OCI-LY7 (cell line): ENCODE data around the gene SLC39A13. TPM values are rescaled to one million over a fixed set of nuclear protein-coding genes. Genes with fewer than 3 reads are reported as not detected.

Source experiments
- BruUV-seq: library from RNA; stranded (reverse); fragments of 400-500 nt; replicated peaks from 2 replicates; lab custom pipeline; 2021; lab: Mats Ljungman, UMichigan
- CTCF ChIA-PET: fragments of 300-600 bp; sonication (Branson Sonifier 250); formaldehyde crosslinking; loops from one replicate; lab custom pipeline; 2022; ENCODE audit warnings: antibody characterized with exemption; ENCODE audit not compliant: unreplicated experiment; lab: Charles Lee
- POLR2A ChIA-PET: fragments of 300-600 bp; sonication (Branson Sonifier 250); formaldehyde crosslinking; loops from one replicate; lab custom pipeline; 2022; ENCODE audit warnings: antibody characterized with exemption; lab: Charles Lee
- DNase-seq: peaks from one replicate; pipeline ENCODE4 v3.0.0-alpha.2; 2015; ENCODE audit warnings: low spot score
- H2AFZ ChIP-seq: fragments of 200-600 bp; sonication (generic), shearing (Covaris generic); 2 replicates; pipeline ENCODE4 v1.6.1; 2014; ENCODE audit warnings: mild to moderate bottlenecking, antibody characterized with exemption, low read length, moderate library complexity
- H3K27ac ChIP-seq: fragments of 200-600 bp; sonication (generic); 2 replicates; pipeline ENCODE4 v1.5.1; 2014; ENCODE audit warnings: mixed run types, low read depth, mild to moderate bottlenecking, moderate library complexity, low read length, inconsistent platforms; ENCODE audit not compliant: poor library complexity, severe bottlenecking
- H3K36me3 ChIP-seq: fragments of 200-600 bp; sonication (generic); 2 replicates; pipeline ENCODE4 v1.6.1; 2014; ENCODE audit warnings: mild to moderate bottlenecking, antibody characterized with exemption, low read length, moderate library complexity, mixed read lengths; ENCODE audit not compliant: insufficient read depth
- H3K4me1 ChIP-seq: fragments of 200-600 bp; sonication (generic); 2 replicates; pipeline ENCODE4 v1.5.1; 2014; ENCODE audit warnings: mild to moderate bottlenecking, low read length; ENCODE audit not compliant: insufficient read depth, poor library complexity, severe bottlenecking
- H3K4me2 ChIP-seq: fragments of 200-600 bp; sonication (generic); 2 replicates; pipeline ENCODE4 v1.6.1; 2014; ENCODE audit warnings: mild to moderate bottlenecking, low read length
- H3K4me3 ChIP-seq: fragments of 200-600 bp; sonication (generic); 2 replicates; pipeline ENCODE4 v1.5.1; 2014; ENCODE audit warnings: mild to moderate bottlenecking, low read depth, low read length; ENCODE audit not compliant: poor library complexity, severe bottlenecking
- H3K79me2 ChIP-seq: fragments of 200-600 bp; sonication (generic); 2 replicates; pipeline ENCODE4 v1.6.1; 2016; ENCODE audit warnings: low read depth, mild to moderate bottlenecking, low read length, moderate library complexity, mixed read lengths; ENCODE audit not compliant: insufficient read depth
- H3K9me2 ChIP-seq: fragments of 200-600 bp; sonication (generic); 2 replicates; pipeline ENCODE4 v1.6.1; 2016; ENCODE audit warnings: mild to moderate bottlenecking, low read length, mixed read lengths; ENCODE audit not compliant: insufficient read depth
- H3K9me3 ChIP-seq: fragments of 200-600 bp; sonication (generic); 2 replicates; pipeline ENCODE4 v1.6.1; 2014; ENCODE audit warnings: mild to moderate bottlenecking, mixed run types, low read length, mixed read lengths
- H4K20me1 ChIP-seq: fragments of 200-600 bp; sonication (generic); 2 replicates; pipeline ENCODE4 v1.6.1; 2014; ENCODE audit warnings: mild to moderate bottlenecking, antibody characterized with exemption, low read length, moderate library complexity, mixed read lengths; ENCODE audit not compliant: insufficient read depth
- CTCF ChIP-seq: fragments of 200-600 bp; sonication (generic); conservative IDR thresholded peaks from 2 replicates; pipeline ENCODE4 v1.5.1; 2014; ENCODE audit warnings: mild to moderate bottlenecking, antibody characterized with exemption, low read length, moderate library complexity, mixed read lengths
- EZH2phosphoT487 ChIP-seq: fragments of 200-600 bp; sonication (generic); IDR thresholded peaks from 2 replicates; pipeline ENCODE4 v1.6.1; 2018; ENCODE audit warnings: low read depth, borderline replicate concordance, mild to moderate bottlenecking, mixed run types, antibody characterized with exemption, low read length, moderate library complexity, mixed read lengths
- intact Hi-C: fragments of 100-400 bp; cut with micrococcal nuclease; formaldehyde crosslinking; loops from one replicate; pipeline ENCODE4 v1.10.0; 2022; ENCODE audit not compliant: unreplicated experiment
- total RNA-seq, 2 experiments: library from RNA; depleted of rRNA in 1 of 2; stranded (reverse); fragments of >200 nt in 1 of 2; shearing (Covaris generic) in 1 of 2; gene quantifications; 2 replicates each; pipeline ENCODE4 v1.2.3, GENCODE V29; 2014 to 2022

The SLC39A13 gene
- total RNA-seq, 2 experiments from 2014 or later, result 30.5 to 31.8 TPM

- TF ChIP-seq CTCF (no peak), EZH2phosphoT487 (no peak)
- ChIA-PET POLR2A (interaction anchor here (0.6 kb wide), 1 partner anchor 141 kb away, joined by 3 read pairs; no protein-coding TSS in a partner anchor), CTCF (no interaction called here)
- Histone ChIP-seq H3K36me3 (peaks cover 32% of the 10 kb centered on the region), H2AFZ (no peak overlapping the region), H4K20me1 (no peaks in the 10 kb centered on the region), H3K79me2 (no peaks in the 10 kb centered on the region), H3K4me3 (no peak overlapping the region), H3K9me3 (no peaks in the 10 kb centered on the region), H3K9me2 (no peaks in the 10 kb centered on the region), H3K4me1 (no peaks in the 10 kb centered on the region), H3K4me2 (no peak overlapping the region), H3K27ac (no peak overlapping the region)
- no peak for DNase-seq
- BruUV-seq, result no TSS peak
- intact Hi-C loops, result no loop called here
Measured at GRCh38 chr11:47359162-47359561, 49.2 kb upstream of the SLC39A13 start.

GRCh38 chr11:47359586-47359985 is 48.8 kb upstream of the SLC39A13 start:
- Histone ChIP-seq H3K4me3 (no peak overlapping the region), H3K36me3 (peaks cover 34% of the 10 kb centered on the region), H2AFZ (no peak overlapping the region), H3K27ac (no peak overlapping the region), H3K9me3 (no peaks in the 10 kb centered on the region), H3K4me2 (no peak overlapping the region), H3K4me1 (no peaks in the 10 kb centered on the region), H3K9me2 (no peaks in the 10 kb centered on the region), H3K79me2 (no peaks in the 10 kb centered on the region), H4K20me1 (no peaks in the 10 kb centered on the region)
- TF ChIP-seq EZH2phosphoT487, result no peak
- TF ChIP-seq CTCF, result no peak
- BruUV-seq, result no TSS peak
- ChIA-PET POLR2A (interaction anchor here (0.6 kb wide), 1 partner anchor 142 kb away, joined by 3 read pairs; no protein-coding TSS in a partner anchor), CTCF (no interaction called here)
- intact Hi-C loops, result no loop called here
- no peak for DNase-seq

- Histone ChIP-seq H3K36me3 (peaks cover 38% of the 10 kb centered on the region), H3K9me2 (no peaks in the 10 kb centered on the region), H3K9me3 (no peaks in the 10 kb centered on the region), H3K4me2 (no peak overlapping the region), H4K20me1 (no peaks in the 10 kb centered on the region), H3K4me1 (no peaks in the 10 kb centered on the region), H3K27ac (no peak overlapping the region), H3K79me2 (0 out of 2 replicates have a peak, but pooled peaks cover 3% of the 10 kb centered on the region), H2AFZ (no peak overlapping the region), H3K4me3 (no peak overlapping the region)
- no TSS peak for BruUV-seq
- ChIA-PET CTCF (no interaction called here), POLR2A (interaction anchor here (0.6 to 0.7 kb wide), 2 partner anchors 127 to 319 kb away, joined by 3 to 6 read pairs; no protein-coding TSS in a partner anchor)
- intact Hi-C loops, result no loop called here
- TF ChIP-seq EZH2phosphoT487 (no peak), CTCF (no peak)
- no peak for DNase-seq
Measured at GRCh38 chr11:47360341-47360740, 48.0 kb upstream of the SLC39A13 start.
